Ovary (tissue), 9 donors: Measurements from ENCODE around the gene RASGRF2. TPM values are rescaled to one million over a fixed set of nuclear protein-coding genes. Genes with fewer than 3 reads are reported as not detected.
"Not testable (repeated sequence)": the region's sequence is repeated elsewhere in the genome, so short reads cannot be mapped to it uniquely, and the experiment has no call there.

ENCODE experiments used
- DNase-seq, 5 donors: peaks; one replicate each; pipeline ENCODE4 v3.0.0-alpha.2; 2019 to 2020
- H3K27ac ChIP-seq, 2 donors: fragments of 200-600 bp; one replicate each; pipeline versions ENCODE4 v1.5.1 to v1.8.0; 2019 to 2022
- H3K27me3 ChIP-seq: fragments of 200-600 bp; one replicate; pipeline ENCODE4 v1.8.0; 2022
- H3K36me3 ChIP-seq: fragments of 200-600 bp; sonication (generic); one replicate; pipeline ENCODE4 v1.5.1; 2019
- H3K4me1 ChIP-seq: one replicate; pipeline ENCODE4 v1.8.1; 2013; ENCODE audit warnings: mild to moderate bottlenecking, moderate library complexity; ENCODE audit not compliant: insufficient read depth
- H3K4me3 ChIP-seq: fragments of 200-600 bp; sonication (generic); one replicate; pipeline ENCODE4 v1.5.1; 2017
- H3K9me3 ChIP-seq, 2 donors: fragments of 200-600 bp in 1 of 2; sonication (generic) in 1 of 2; one replicate each; pipeline versions ENCODE4 v1.5.1 to v1.8.1; 2013 to 2019; ENCODE audit warnings: mild to moderate bottlenecking in 1 of 2, moderate library complexity in 1 of 2
- CTCF ChIP-seq, 3 donors: fragments of 450-650 bp in 2 of 3; fragments of 200-600 bp in 1 of 3; IDR thresholded peaks; one replicate each; pipeline versions ENCODE4 v1.5.1 to v1.8.0; 2016 to 2022; ENCODE audit warnings: antibody characterized with exemption in 3 of 3, mild to moderate bottlenecking in 1 of 3
- EP300 ChIP-seq: sonication (generic); formaldehyde crosslinking; IDR thresholded peaks from one replicate; pipeline ENCODE4 v1.6.1; 2017; ENCODE audit warnings: antibody characterized with exemption
- POLR2A ChIP-seq: fragments of 450-650 bp; IDR thresholded peaks from one replicate; pipeline ENCODE4 v1.6.1; 2017; ENCODE audit warnings: antibody characterized with exemption, mild to moderate bottlenecking, moderate library complexity
- WGBS, 3 donors: extraction: QIAGEN DNeasy Blood & Tissue Kit in 1 of 3; methylation state at CpG; one replicate each; pipeline versions ENCODE4 v1.1.5 to v1.1.7; 2013 to 2017; 5-methylcytosine and 5-hydroxymethylcytosine counted together
- intact Hi-C, 4 donors: fragments of 100-400 bp; cut with DNase I; formaldehyde crosslinking; loops; one replicate each; pipeline versions ENCODE4 v1.11.0 to v1.15.1; 2022 to 2023
- polyA plus RNA-seq, 2 donors: library from polyadenylated mRNA; stranded (reverse); fragments of 200-250 nt in 1 of 2; fragments of 350-450 nt in 1 of 2; fragmentation: Illumina TruSeq in 1 of 2; extraction: RNeasy Lipid Tissue Mini Kit (QIAGEN cat#74804) in 1 of 2; gene quantifications; one replicate each; pipeline ENCODE4 v1.2.3, GENCODE V29; 2013 to 2014
- total RNA-seq, 7 donors: library from RNA; depleted of rRNA in 2 of 7; stranded (reverse); fragments of >200 nt in 2 of 7; fragmentation: NEBNext Ultra II Directional in 3 of 7; extraction: Animal tissue kit (Norgen Biotek cat#: 25700) in 3 of 7; gene quantifications; one replicate each; pipeline versions ENCODE4 v1.1.0 to v1.2.4, GENCODE V29; 2016 to 2023
- donor health status: DM: no; HTN: no; CAD: no; lungs with moderate emphysema.
- donor health status: DM: no; HTN: no; CAD: no.
- donor health status: Bipolar disorder and iron deficiency.
- donor health status: DM: yes; HTN: yes; CAD: no.
- donor health status: DM: no; HTN: no; CAD: no.
- donor health status: DM: yes; HTN: yes; CAD: no.

Gene RASGRF2
- total and polyA plus RNA-seq, 9 donors: 8.6 to 55.1 (median 23.0) TPM

DNA sequence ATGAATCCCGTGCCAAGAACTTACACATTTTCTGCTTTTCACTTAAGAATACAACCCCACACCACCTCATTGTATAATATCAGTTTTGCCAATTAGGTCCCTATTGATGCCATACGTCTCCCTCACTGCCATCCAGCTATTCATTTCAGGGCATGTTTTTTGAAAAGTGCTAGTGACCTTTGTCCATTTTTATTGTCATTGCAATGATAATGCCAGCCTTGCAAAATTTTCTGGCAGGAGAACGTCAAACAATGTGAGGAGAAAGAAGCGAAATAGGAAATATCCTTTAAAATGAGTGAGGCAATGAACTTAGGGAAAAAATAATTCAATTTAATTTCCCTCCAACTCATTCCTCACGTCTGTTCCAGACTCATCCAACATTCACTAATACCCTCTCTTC is 161.1 kb downstream of the RASGRF2 start:
- H3K27me3 ChIP-seq: no peaks in the 10 kb centered on the region
- WGBS, 3 donors: 81 to 87% (median 86%) methylated on average over 5 of the region's 5 CpGs
- TF ChIP-seq POLR2A (no peak), CTCF (IDR thresholded peaks at IDR 0.05) (no peak), EP300 (no peak)
- DNase-seq: no peak
- H3K4me3 ChIP-seq: no peak overlapping the region
- H3K36me3 ChIP-seq: no peaks in the 10 kb centered on the region
- no peaks in the 10 kb centered on the region for H3K4me1 ChIP-seq
- intact Hi-C loops: no loop called here
- no peaks in the 10 kb centered on the region for H3K9me3 ChIP-seq
- H3K27ac ChIP-seq: no peak overlapping the region

- TF ChIP-seq CTCF (IDR thresholded peaks at IDR 0.05) (no peak), EP300 (no peak), POLR2A (no peak)
- no peak overlapping the region for H3K27ac ChIP-seq
- WGBS, 3 donors: 40 to 51% (median 40%) methylated on average over 7 of the region's 7 CpGs
- intact Hi-C loops: no loop called here
- no peaks in the 10 kb centered on the region for H3K9me3 ChIP-seq
- no peaks in the 10 kb centered on the region for H3K36me3 ChIP-seq
- no peak for DNase-seq
- no peak overlapping the region for H3K4me3 ChIP-seq
- H3K27me3 ChIP-seq: no peaks in the 10 kb centered on the region
- no peaks in the 10 kb centered on the region for H3K4me1 ChIP-seq
These were observed 161.9 kb downstream of the RASGRF2 start for GRCh38 chr5:81121836-81122630.

DNA sequence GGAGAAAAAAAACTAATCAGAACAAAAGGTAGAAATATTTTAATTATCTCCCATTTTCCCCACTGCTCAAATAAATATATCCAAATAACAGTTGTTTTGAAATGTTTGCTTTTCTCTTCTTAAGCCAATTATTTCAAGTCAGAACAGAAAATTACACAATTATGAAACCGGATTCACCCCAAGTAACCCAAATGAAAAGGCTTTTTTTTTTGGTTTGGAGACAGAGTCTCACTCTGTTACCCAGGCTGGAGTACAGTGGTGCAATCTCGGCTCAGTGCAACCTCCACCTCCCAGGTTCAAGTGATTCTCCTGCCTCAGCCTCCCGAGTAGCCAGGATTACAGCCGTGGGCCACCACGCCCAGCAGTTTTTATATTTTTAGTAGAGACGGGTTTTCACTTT is 164.5 kb downstream of the RASGRF2 start:
- DNase-seq, H3K27me3 ChIP-seq, H3K4me1 ChIP-seq, H3K9me3 ChIP-seq, intact Hi-C loops, H3K27ac ChIP-seq, H3K4me3 ChIP-seq, H3K36me3 ChIP-seq: not testable (repeated sequence)
- WGBS, 3 donors: 84 to 86% (median 85%) methylated on average over 6 of the region's 6 CpGs

DNA sequence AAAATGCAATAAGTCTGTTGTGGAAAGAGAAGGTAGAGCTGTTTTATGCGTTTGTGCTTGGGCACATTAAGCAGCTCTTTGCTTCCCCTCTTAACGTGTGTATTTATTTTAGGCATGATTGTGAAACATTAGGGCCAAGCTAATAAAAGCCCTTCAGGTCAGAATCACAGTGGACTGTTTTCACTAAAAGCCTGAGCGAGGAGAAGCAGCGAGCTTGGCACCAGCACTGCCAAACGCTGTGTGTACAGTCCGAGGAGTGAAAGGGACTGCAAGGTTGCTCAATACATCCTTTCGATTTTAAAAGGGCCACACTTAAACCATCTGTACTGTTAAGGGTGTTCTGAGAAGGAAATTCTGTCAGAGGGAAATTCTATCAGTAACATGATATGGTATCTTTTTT is 165.8 kb downstream of the RASGRF2 start:
- DNase-seq: peak; percentile 24 to 65 (median 41)
- Histone ChIP-seq H3K4me3 (no peak overlapping the region), H3K27me3 (no peaks in the 10 kb centered on the region), H3K4me1 (no peaks in the 10 kb centered on the region), H3K36me3 (no peaks in the 10 kb centered on the region), H3K27ac (no peak overlapping the region), H3K9me3 (no peaks in the 10 kb centered on the region)
- no peak for TF ChIP-seq EP300
- no peak for TF ChIP-seq CTCF (IDR thresholded peaks at IDR 0.05)
- TF ChIP-seq POLR2A: no peak
- WGBS, 3 donors: 42 to 68% (median 42%) methylated on average over 7 of the region's 7 CpGs
- intact Hi-C loops: no loop called here

DNA sequence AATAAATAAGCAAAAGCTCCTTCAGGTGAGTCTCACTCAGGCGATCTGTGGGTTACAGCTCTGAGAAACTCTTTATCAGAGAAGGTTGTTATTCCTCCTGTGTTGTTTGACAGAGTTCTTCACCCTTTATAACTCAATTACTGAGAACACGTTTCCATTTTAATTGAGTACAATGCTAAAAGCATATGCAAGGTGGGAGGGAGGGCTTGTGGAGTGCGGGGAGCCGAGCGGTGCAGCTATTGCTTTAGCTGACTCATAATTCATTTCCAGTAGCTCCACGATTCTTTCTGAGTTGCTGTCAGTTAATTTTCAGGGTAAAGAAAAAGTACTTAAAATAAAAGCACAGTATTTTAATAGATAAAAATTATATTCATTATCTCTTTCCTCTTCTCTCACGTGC is 168.3 kb downstream of the RASGRF2 start:
- H3K27ac ChIP-seq: no peak overlapping the region
- intact Hi-C loops: no loop called here
- 76 to 89% (median 83%) methylated on average over 7 of the region's 7 CpGs for WGBS, 3 donors
- TF ChIP-seq EP300 (no peak), POLR2A (no peak), CTCF (IDR thresholded peaks at IDR 0.05) (no peak)
- H3K4me3 ChIP-seq: no peak overlapping the region
- no peaks in the 10 kb centered on the region for H3K27me3 ChIP-seq
- H3K4me1 ChIP-seq: no peaks in the 10 kb centered on the region
- H3K9me3 ChIP-seq: no peaks in the 10 kb centered on the region
- H3K36me3 ChIP-seq: no peaks in the 10 kb centered on the region
- no peak for DNase-seq
